Neural cell (in vitro differentiated cells): ENCODE data around the gene CDCP1. TPM values are rescaled to one million over a fixed set of nuclear protein-coding genes. Genes with fewer than 3 reads are reported as not detected.

ENCODE experiments used
- H2AFZ ChIP-seq: fragments of 200-600, 300-800 bp; sonication (generic), shearing (Covaris generic); 2 replicates; pipeline ENCODE4 v1.6.0; 2014; ENCODE audit warnings: low read depth, mild to moderate bottlenecking, antibody characterized with exemption, low read length, moderate library complexity
- H3F3A ChIP-seq: fragments of 200-600 bp; shearing (Covaris generic); 2 replicates; pipeline ENCODE4 v1.6.1; 2016; ENCODE audit warnings: mild to moderate bottlenecking, moderate library complexity, mixed read lengths, antibody characterized with exemption, low read length; ENCODE audit not compliant: insufficient read depth, poor library complexity, severe bottlenecking
- H3K27ac ChIP-seq: fragments of 200-600, 300-800 bp; sonication (generic), shearing (Covaris generic); 2 replicates; pipeline ENCODE4 v1.5.1; 2014; ENCODE audit warnings: mild to moderate bottlenecking, low read length, moderate library complexity
- H3K27me3 ChIP-seq: fragments of 300-800, 200-600 bp; sonication (generic), shearing (Covaris generic); 2 replicates; pipeline ENCODE4 v1.6.0; 2014; ENCODE audit warnings: mild to moderate bottlenecking, low read depth, low read length, moderate library complexity; ENCODE audit not compliant: insufficient read depth
- H3K36me3 ChIP-seq: fragments of 300-800, 200-600 bp; sonication (generic), shearing (Covaris generic); 2 replicates; pipeline ENCODE4 v1.5.1; 2014; ENCODE audit warnings: mild to moderate bottlenecking, antibody characterized with exemption, low read length, moderate library complexity; ENCODE audit not compliant: insufficient read depth
- H3K4me2 ChIP-seq: fragments of 300-800, 200-600 bp; sonication (generic), shearing (Covaris generic); 2 replicates; pipeline ENCODE4 v1.6.0; 2014; ENCODE audit warnings: mild to moderate bottlenecking, low read length
- H3K4me3 ChIP-seq: fragments of 300-800, 200-600 bp; sonication (generic), shearing (Covaris generic); 2 replicates; pipeline ENCODE4 v1.5.1; 2014; ENCODE audit warnings: mild to moderate bottlenecking, low read length, moderate library complexity
- H3K79me2 ChIP-seq: fragments of 200-600 bp; shearing (Covaris generic); replicated peaks from 2 replicates; pipeline ENCODE4 v1.6.0; 2014; ENCODE audit warnings: mild to moderate bottlenecking, low read length, moderate library complexity; ENCODE audit not compliant: insufficient read depth
- H3K9ac ChIP-seq: fragments of 300-800, 200-600 bp; sonication (generic), shearing (Covaris generic); 2 replicates; pipeline ENCODE4 v1.6.1; 2016; ENCODE audit warnings: mild to moderate bottlenecking, low read length, mixed read lengths
- H3K9me2 ChIP-seq: fragments of 200-600 bp; shearing (Covaris generic); 2 replicates; pipeline ENCODE4 v1.6.1; 2016; ENCODE audit warnings: mild to moderate bottlenecking, low read length, mixed read lengths; ENCODE audit not compliant: insufficient read depth
- H3K9me3 ChIP-seq: fragments of 200-600, 300-800 bp; sonication (generic), shearing (Covaris generic); 2 replicates; pipeline ENCODE4 v1.6.1; 2016; ENCODE audit warnings: mild to moderate bottlenecking, mixed run types, low read length, moderate library complexity, mixed read lengths
- H4K20me1 ChIP-seq: fragments of 200-600 bp; shearing (Covaris generic); 2 replicates; pipeline ENCODE4 v1.6.1; 2016; ENCODE audit warnings: mild to moderate bottlenecking, mixed run types; ENCODE audit not compliant: insufficient read depth
- EP300 ChIP-seq: fragments of 450-650 bp; conservative IDR thresholded peaks from 2 replicates; pipeline ENCODE4 v1.6.1; 2014; ENCODE audit warnings: antibody characterized with exemption, mild to moderate bottlenecking, moderate library complexity; ENCODE audit not compliant: poor library complexity, severe bottlenecking
- EZH2 ChIP-seq: fragments of 200-600, 300-800 bp; shearing (Covaris generic), sonication (generic); IDR thresholded peaks from 2 replicates; pipeline ENCODE4 v1.6.1; 2014; ENCODE audit warnings: antibody characterized with exemption, low read length, borderline replicate concordance, mild to moderate bottlenecking; ENCODE audit not compliant: insufficient read depth, poor library complexity, severe bottlenecking
- MXI1 ChIP-seq: fragments of 450-650 bp; conservative IDR thresholded peaks from 2 replicates; pipeline ENCODE4 v1.6.1; 2014; ENCODE audit warnings: antibody characterized with exemption, mild to moderate bottlenecking; ENCODE audit not compliant: poor library complexity, severe bottlenecking
- POLR2AphosphoS5 ChIP-seq: IDR thresholded peaks from 2 replicates; pipeline ENCODE4 v1.6.1; 2012
- RAD21 ChIP-seq: fragments of 450-650 bp; conservative IDR thresholded peaks from 2 replicates; pipeline ENCODE4 v1.6.1; 2014; ENCODE audit warnings: antibody characterized with exemption, mild to moderate bottlenecking, moderate library complexity
- REST ChIP-seq: IDR thresholded peaks from 2 replicates; pipeline ENCODE4 v1.6.1; 2012; ENCODE audit warnings: borderline replicate concordance
- SMC3 ChIP-seq: fragments of 450-650 bp; conservative IDR thresholded peaks from 2 replicates; pipeline ENCODE4 v1.6.1; 2014; ENCODE audit warnings: antibody characterized with exemption, mild to moderate bottlenecking, moderate library complexity; ENCODE audit not compliant: poor library complexity
- TAF1 ChIP-seq: IDR thresholded peaks from 2 replicates; pipeline ENCODE4 v1.6.1; 2012; ENCODE audit warnings: low read depth
- polyA plus RNA-seq: library from polyadenylated mRNA; depleted of rRNA; stranded (reverse); fragments of >200 nt; gene quantifications from 2 replicates; pipeline ENCODE4 v1.2.3, GENCODE V29; 2014
- TF ChIP-seq, protein P1 (sequence below): fragments of 450-650 bp; IDR thresholded peaks from 2 replicates; pipeline ENCODE4 v1.5.1; 2014; ENCODE audit warnings: antibody characterized with exemption, mild to moderate bottlenecking, moderate library complexity; ENCODE audit not compliant: poor library complexity, severe bottlenecking

Gene CDCP1
- polyA plus RNA-seq, 1 donor from 2014 or later = not detected

DNA sequence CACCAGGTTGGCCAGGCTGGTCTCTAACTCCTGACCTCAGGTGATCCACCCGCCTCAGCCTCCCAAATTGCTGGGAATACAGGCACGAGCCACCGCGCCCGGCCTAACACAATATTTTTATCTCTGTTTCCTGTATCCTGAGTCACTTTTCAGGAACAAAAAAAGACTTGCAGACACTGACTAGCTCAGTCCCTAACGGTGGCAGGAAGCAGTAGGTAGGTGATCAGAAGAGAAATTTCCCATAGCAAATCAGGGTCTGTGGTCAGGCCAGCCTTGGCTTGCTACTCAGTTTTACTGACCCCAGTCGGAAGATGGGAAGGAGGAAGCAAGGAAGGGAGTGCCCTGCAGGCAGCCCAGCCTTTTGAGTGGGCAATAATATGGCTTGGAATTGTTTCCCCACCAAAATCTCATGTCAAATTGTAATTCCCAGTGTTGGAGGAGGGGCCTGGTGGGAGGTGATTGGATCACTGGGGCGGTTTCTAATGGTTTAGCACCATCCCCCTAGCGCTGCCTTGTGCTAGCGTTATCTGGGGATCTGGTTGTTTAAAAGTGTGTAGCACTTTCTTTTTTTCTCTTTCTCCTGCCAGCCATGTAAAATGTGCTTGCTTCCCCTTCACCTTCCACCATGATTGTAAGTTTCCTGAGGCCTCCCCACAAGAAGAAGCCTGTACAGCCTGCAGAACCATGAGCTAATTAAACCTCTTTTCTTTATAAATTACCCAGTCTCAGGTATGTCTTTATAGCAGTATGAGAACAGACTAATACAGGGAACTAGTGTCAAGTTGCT lies 19.5 kb upstream of the CDCP1 start:
- Histone ChIP-seq H3K4me2 (no peak overlapping the region), H3K9me2 (no peaks in the 10 kb centered on the region), H3K79me2 (no peaks in the 10 kb centered on the region), H3K9ac (no peak overlapping the region), H3K27me3 (no peaks in the 10 kb centered on the region), H4K20me1 (no peaks in the 10 kb centered on the region), H3K27ac (no peak overlapping the region), H3K9me3 (no peaks in the 10 kb centered on the region), H2AFZ (no peak overlapping the region), H3K36me3 (no peaks in the 10 kb centered on the region), H3F3A (no peaks in the 10 kb centered on the region), H3K4me3 (no peak overlapping the region)
- TF ChIP-seq EZH2 (no peak), SMC3 (no peak), EP300 (no peak), POLR2AphosphoS5 (no peak), REST (no peak), RAD21 (no peak), MXI1 (no peak), TAF1 (no peak)
- TF ChIP-seq, protein P1, sequence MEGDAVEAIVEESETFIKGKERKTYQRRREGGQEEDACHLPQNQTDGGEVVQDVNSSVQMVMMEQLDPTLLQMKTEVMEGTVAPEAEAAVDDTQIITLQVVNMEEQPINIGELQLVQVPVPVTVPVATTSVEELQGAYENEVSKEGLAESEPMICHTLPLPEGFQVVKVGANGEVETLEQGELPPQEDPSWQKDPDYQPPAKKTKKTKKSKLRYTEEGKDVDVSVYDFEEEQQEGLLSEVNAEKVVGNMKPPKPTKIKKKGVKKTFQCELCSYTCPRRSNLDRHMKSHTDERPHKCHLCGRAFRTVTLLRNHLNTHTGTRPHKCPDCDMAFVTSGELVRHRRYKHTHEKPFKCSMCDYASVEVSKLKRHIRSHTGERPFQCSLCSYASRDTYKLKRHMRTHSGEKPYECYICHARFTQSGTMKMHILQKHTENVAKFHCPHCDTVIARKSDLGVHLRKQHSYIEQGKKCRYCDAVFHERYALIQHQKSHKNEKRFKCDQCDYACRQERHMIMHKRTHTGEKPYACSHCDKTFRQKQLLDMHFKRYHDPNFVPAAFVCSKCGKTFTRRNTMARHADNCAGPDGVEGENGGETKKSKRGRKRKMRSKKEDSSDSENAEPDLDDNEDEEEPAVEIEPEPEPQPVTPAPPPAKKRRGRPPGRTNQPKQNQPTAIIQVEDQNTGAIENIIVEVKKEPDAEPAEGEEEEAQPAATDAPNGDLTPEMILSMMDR = no peak

GRCh38 chr3:45164056-45164455 lies 17.9 kb upstream of the CDCP1 start:
- no peaks in the 10 kb centered on the region for H3K9me3 ChIP-seq

More at GRCh38 chr3:45164056-45164455, 17.9 kb upstream of the CDCP1 start:
- Histone ChIP-seq H3K4me3 (no peak overlapping the region), H3K9ac (no peak overlapping the region), H3K27ac (no peak overlapping the region), H3K36me3 (no peaks in the 10 kb centered on the region), H2AFZ (no peak overlapping the region), H3K9me2 (no peaks in the 10 kb centered on the region), H3F3A (no peaks in the 10 kb centered on the region), H3K79me2 (no peaks in the 10 kb centered on the region), H4K20me1 (no peaks in the 10 kb centered on the region), H3K4me2 (no peak overlapping the region), H3K27me3 (no peaks in the 10 kb centered on the region)
- TF ChIP-seq SMC3 (no peak), TAF1 (no peak), MXI1 (no peak), EZH2 (no peak), RAD21 (no peak), REST (no peak), EP300 (no peak), POLR2AphosphoS5 (no peak)
- TF ChIP-seq, protein P1 = no peak
